CD4-positive, alpha-beta T cell treated with Interleukin-1 beta for 1 hour (primary cell): Measurements from ENCODE around the gene RNF44.
"Not testable (repeated sequence)": the region's sequence is repeated elsewhere in the genome, so short reads cannot be mapped to it uniquely, and the experiment has no call there.

ENCODE experiments used
- DNase-seq, 2 donors: peaks; one replicate each; pipeline ENCODE4 v3.0.0-alpha.2; 2020 to 2022

The RNF44 gene

GRCh38 chr5:176550937-176551336 is 13.7 kb upstream of the RNF44 start:
- DNase-seq, result not testable (repeated sequence)

DNA sequence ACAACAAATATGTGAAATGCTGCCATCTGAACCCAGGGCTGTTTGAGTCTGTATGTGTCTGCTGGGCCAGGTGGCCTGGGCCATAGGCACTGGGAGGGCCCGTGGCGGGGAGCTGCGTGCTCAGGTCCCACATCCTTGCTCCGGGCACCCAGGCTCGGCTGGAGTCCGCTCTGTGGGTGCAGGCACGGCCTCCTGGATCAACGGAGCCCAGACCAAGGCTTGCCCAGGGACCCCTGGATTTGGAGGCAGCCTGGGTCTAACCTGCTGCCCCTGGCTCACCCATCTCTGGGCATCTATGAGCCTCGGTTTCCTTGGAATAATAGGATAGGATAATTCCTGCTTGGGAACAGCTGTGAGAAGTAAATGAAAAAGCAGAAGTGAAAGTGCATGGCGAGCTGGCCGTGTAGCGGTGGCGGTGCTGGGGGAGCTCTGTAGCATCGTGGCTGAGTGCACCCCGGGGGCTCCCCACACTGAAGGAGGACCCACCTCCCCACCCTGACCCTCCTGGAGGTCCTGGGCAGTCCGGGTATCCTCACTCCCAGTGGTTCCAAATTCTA is 13.2 kb upstream of the RNF44 start:
- DNase-seq, result no peak

GRCh38 chr5:176549871-176550270 is 12.7 kb upstream of the RNF44 start:
- no peak for DNase-seq

DNA sequence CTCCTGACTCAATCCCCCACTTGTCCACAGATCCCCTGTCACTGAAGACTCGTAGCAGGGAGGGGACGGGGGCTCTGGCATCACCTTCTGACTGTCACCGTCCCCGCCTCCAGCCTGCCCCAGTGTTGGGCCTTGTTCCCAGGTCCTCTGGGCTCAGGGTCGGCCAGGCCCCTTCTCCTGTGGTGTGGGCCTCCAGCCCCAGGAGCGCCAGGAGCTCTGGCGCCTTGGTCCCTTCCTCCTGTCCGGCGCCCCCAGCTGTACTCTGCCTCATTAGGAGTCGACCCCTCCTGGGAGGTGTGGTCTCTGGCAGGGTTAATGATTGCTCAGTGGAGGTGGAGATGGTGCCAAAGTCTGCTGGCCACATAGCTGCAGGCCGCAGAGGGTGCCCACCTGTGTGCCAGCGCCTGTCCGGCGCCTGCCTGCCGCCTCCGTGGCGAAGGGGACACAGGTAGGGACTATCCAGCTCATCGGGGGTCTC is 11.8 kb upstream of the RNF44 start, which contains the start of gene CDHR2:
Gene CDHR2, plus strand, starts transcription at position 376 of the 478 bp plus-strand sequence. CDS start 16,011 bp downstream, outside the sequence.
- DNase-seq, result no peak

GRCh38 chr5:176547802-176548201 is 10.6 kb upstream of the RNF44 start:
- DNase-seq, result peak in 1 of 2 donors; percentile 49

- DNase-seq, result no peak
These were observed 8.7 kb upstream of the RNF44 start for GRCh38 chr5:176545737-176546509.

GRCh38 chr5:176545388-176545736 is 8.2 kb upstream of the RNF44 start:
- DNase-seq, result no peak

GRCh38 chr5:176543428-176544182 is 6.4 kb upstream of the RNF44 start:
- DNase-seq, result peak; percentile 74 to 80

DNA sequence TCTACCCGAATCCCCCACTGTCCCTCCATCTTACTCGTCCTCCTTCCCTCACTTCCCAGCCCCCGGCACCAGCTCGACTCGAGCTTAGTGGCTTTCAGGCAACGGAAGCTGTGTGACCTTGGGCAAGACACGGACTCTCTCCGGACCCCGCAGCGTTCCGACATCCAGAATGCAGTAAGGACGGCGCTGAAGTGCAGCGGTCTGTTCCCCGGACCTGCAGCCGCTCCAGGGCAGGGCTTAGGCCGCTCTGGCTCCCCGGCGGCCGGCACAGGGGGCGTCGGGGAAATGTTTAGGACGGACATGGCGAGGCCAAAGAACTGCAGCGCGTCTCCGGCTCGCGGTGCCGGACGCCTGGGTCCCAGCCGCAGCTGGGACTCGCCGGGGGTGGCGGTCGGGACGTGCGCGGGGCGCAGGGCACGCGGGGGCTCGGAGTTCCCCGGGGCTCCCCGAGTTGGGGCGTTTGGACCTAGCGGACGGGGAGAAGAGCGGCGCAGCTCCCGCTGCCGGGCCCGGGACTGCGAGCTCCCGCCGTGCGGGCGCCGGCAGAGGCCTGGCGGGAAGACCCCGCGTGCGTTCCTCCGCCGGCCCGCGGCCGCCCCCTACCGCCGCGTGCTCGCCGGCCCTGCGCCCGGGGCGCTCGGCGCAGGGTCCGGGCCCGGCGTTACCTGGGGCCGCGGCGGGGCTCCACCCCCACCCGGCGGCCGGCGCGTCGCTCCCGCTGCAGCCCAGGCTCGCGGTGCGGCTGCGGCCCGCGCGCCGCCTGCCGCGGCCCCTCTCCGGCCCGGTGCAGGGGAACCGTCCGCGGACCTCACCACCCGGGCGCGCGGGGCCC is 5.6 kb upstream of the RNF44 start:
- peak; percentile 46 to 54 for DNase-seq

- peak; percentile 75 to 77 for DNase-seq
These were observed 5.0 kb upstream of the RNF44 start for GRCh38 chr5:176542135-176542595.

- peak; percentile 74 to 79 for DNase-seq
These were observed 4.3 kb upstream of the RNF44 start for GRCh38 chr5:176541338-176542134.

- DNase-seq, result peak; percentile 31 to 57
These were observed 3.7 kb upstream of the RNF44 start for GRCh38 chr5:176540956-176541337.

DNA sequence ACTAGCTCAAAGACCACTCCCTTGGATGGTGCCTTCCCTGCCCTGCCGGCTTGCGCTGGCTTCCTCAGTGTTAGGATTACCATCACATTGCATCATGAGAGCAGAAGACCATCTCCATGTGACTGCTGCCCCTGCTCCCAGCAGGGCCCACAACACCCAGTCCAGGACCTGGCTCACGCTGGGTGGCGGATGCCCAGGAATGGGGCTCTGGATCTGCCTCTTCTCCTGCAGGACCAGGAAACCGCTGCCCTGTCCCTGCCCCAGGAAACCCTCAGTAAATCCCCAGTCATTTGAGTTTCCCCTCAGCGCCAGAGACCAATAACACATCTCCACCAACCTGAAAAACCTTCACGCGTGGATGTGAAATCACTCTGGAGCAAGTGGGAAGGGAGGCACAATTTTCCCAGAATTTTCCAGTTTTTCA is 3.3 kb upstream of the RNF44 start:
- no peak for DNase-seq

- DNase-seq, result no peak
These were observed 1.8 kb upstream of the RNF44 start for GRCh38 chr5:176538989-176539384.

DNA sequence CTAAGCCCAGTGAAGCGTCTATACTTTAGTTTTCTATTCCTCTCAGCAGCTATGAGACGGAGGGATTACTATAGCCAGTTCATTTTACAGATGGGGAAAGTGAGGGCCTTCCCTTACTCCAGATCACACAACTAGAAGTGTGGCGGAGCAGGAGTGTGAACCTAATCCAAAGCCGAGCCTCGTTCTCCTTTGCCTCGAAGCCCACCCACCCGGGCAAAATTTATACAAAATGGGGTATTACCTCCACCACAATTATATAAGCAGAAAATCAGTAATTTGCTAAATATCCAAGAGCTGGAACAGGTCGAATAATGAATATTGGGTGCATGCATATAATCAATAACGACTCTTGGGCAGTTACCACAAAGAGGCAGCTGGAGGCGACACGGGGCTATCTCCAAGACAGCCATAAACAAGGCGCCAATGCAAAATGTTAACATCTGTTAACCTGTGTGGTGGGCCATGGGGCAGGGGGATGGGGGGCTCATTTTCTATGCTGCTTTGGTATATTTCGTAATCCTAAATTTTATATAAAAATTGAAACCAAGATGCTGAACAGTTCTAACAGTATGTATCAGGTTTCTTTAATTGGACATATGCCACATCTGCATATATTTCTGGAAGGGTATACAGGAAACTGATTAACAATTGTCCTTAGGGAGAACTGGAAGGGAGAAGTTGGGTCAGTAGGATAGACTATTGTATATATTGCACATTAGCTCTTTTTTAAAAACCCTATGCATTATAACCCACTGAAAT is 1.2 kb upstream of the RNF44 start:
- DNase-seq, result no peak

- peak; percentile 99 to 100 for DNase-seq
These were observed 490 bp upstream of the RNF44 start for GRCh38 chr5:176537554-176538229.

GRCh38 chr5:176536132-176536901 is 885 bp downstream of the RNF44 start:
- DNase-seq, result peak; percentile 80 to 82

DNA sequence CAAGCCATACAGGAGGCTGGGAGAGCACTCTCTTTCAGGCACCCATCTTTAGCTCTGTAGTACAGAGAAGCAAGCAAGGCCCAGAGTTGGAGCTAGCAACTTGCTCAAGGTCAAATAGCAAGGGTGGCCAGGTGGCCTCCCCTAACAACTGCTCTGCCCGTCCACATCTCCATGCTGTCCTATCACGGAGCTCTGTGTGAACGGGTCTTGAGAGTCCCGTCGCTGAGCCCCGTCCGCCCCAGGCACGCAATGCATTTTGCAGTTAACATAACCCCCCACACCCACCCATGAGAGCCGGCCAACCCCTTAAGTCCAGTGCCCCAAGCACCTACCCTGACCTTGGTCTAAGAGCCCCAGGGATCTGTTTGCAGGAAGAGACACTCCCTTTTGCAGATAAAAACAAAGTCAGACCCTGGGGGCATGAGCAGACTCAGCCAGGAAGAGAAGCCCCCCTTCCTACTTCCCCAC is 1.5 kb downstream of the RNF44 start:
- DNase-seq, result no peak

GRCh38 chr5:176535101-176535663 is 2.0 kb downstream of the RNF44 start:
- peak; percentile 63 to 75 for DNase-seq
